Pancreas (tissue), 10 donors: ENCODE measurements around the gene ITPK1. TPM values are rescaled to one million over a fixed set of nuclear protein-coding genes. Genes with fewer than 3 reads are reported as not detected.

ENCODE experiments used
- ATAC-seq, 4 donors: fragments of 200-7000 bp; cut with Tn5 transposase; one replicate each; pipeline versions ENCODE4 v1.8.0 to v1.9.1; 2020; ENCODE audit warnings: mild to moderate bottlenecking in 4 of 4, moderate library complexity in 4 of 4
- DNase-seq, 6 donors: peaks; one replicate each; pipeline ENCODE4 v3.0.0-alpha.2; 2020
- FAIRE-seq: peaks from 2 replicates; lab custom pipeline; 2012; peaks lifted over from hg19 to GRCh38; lab: Jason Lieb, UNC
- H3K27ac ChIP-seq, 4 donors: fragments of 200-600 bp; sonication (generic); 1 replicate in 3 of 4; 2 replicates in 1 of 4; pipeline versions ENCODE4 v1.5.0 to v1.8.0; 2020
- H3K27me3 ChIP-seq, 4 donors: fragments of 200-600 bp; one replicate each; pipeline ENCODE4 v1.8.0; 2021
- H3K36me3 ChIP-seq, 3 donors: fragments of 200-600 bp; sonication (generic) in 1 of 3; one replicate each; pipeline versions ENCODE4 v1.5.0 to v1.8.0; 2020 to 2021
- H3K4me1 ChIP-seq, 3 donors: fragments of 200-600 bp; one replicate each; pipeline ENCODE4 v1.8.0; 2021
- H3K4me3 ChIP-seq, 4 donors: fragments of 200-600 bp; sonication (generic) in 2 of 4; one replicate each; pipeline versions ENCODE4 v1.5.0 to v1.8.0; 2020 to 2021
- H3K9me3 ChIP-seq, 4 donors: fragments of 200-600 bp; one replicate each; pipeline ENCODE4 v1.8.0; 2021
- CTCF ChIP-seq, 4 donors: fragments of 200-600 bp; sonication (generic) in 3 of 4; IDR thresholded peaks; one replicate each; pipeline versions ENCODE4 v1.5.0 to v1.8.0; 2021; ENCODE audit warnings: antibody characterized with exemption in 4 of 4
- WGBS, 2 donors: extraction: QIAGEN DNeasy Blood & Tissue Kit; methylation state at CpG; one replicate each; pipeline ENCODE4 v1.1.7; 2013; 5-methylcytosine and 5-hydroxymethylcytosine counted together
- intact Hi-C, 3 donors: fragments of 100-400 bp; cut with DNase I; formaldehyde crosslinking; loops; one replicate each; pipeline versions ENCODE4 v1.11.1 to v1.14.2; 2022
- polyA plus RNA-seq, 2 donors: library from polyadenylated mRNA; stranded (reverse); fragments of 200-250 nt; gene quantifications; one replicate each; pipeline ENCODE4 v1.2.3, GENCODE V29; 2013
- total RNA-seq, 6 donors: library from RNA; stranded (reverse); fragmentation: NEBNext Ultra II Directional in 4 of 6; extraction: Animal tissue kit (Norgen Biotek cat#: 25700) in 4 of 6; gene quantifications; one replicate each; pipeline versions ENCODE4 v1.2.1 to v1.2.4, GENCODE V29; 2021 to 2023
- donor health status: healthy with polysubstance abuse.
- donor health status: DM: no; HTN: no; CAD: no; lungs with moderate emphysema.
- donor health status: DM: no; HTN: no; CAD: no.
- donor health status: control.
- donor health status: control.
- donor health status: Bipolar disorder and iron deficiency.
- donor health status: DM: yes; HTN: yes; CAD: no.
- donor health status: DM: no; HTN: no; CAD: no.
- donor health status: DM: no; HTN: no; CAD: no.
- donor health status: DM: yes; HTN: yes; CAD: no.

The ITPK1 gene
- total and polyA plus RNA-seq, 8 donors: 23.2 to 38.3 (median 33.0) TPM

GRCh38 chr14:92890830-92891588 is 224.7 kb downstream of the ITPK1 start:
- DNase-seq: no peak

GRCh38 chr14:92888896-92889295 is 226.8 kb downstream of the ITPK1 start:
- Histone ChIP-seq H3K27ac (no peak overlapping the region), H3K36me3 (no peaks in the 10 kb centered on the region), H3K4me3 (no peak overlapping the region), H3K27me3 (no peaks in the 10 kb centered on the region), H3K9me3 (no peaks in the 10 kb centered on the region), H3K4me1 (no peaks in the 10 kb centered on the region)
- ATAC-seq (no peak), DNase-seq (no peak), FAIRE-seq (no peak)
- intact Hi-C loops: no loop called here
- no peak for TF ChIP-seq CTCF (IDR thresholded peaks at IDR 0.05)

More at GRCh38 chr14:92890830-92891588, 224.7 kb downstream of the ITPK1 start:
- ATAC-seq: peak in 3 of 4 donors; percentile 21 to 67 (median 64)
- Histone ChIP-seq H3K4me3 (no peak overlapping the region), H3K27me3 (no peaks in the 10 kb centered on the region), H3K9me3 (no peaks in the 10 kb centered on the region), H3K27ac (no peak overlapping the region), H3K4me1 (no peaks in the 10 kb centered on the region), H3K36me3 (no peaks in the 10 kb centered on the region)
- intact Hi-C loops: no loop called here
- 52 to 56% methylated on average over 7 of the region's 7 CpGs for WGBS, 2 donors
- no peak for TF ChIP-seq CTCF (IDR thresholded peaks at IDR 0.05)
- FAIRE-seq: no peak

GRCh38 chr14:92887157-92887556 is 228.6 kb downstream of the ITPK1 start:
- ATAC-seq (no peak), FAIRE-seq (no peak), DNase-seq (no peak)
- Histone ChIP-seq H3K27ac (no peak overlapping the region), H3K36me3 (no peaks in the 10 kb centered on the region), H3K27me3 (no peaks in the 10 kb centered on the region), H3K9me3 (no peaks in the 10 kb centered on the region), H3K4me1 (no peaks in the 10 kb centered on the region), H3K4me3 (no peak overlapping the region)
- no peak for TF ChIP-seq CTCF (IDR thresholded peaks at IDR 0.05)
- intact Hi-C loops: no loop called here
- WGBS, 2 donors: 77 to 100% methylated on average over 1 of the region's 1 CpG

Other genes starting within 250 kb of the ITPK1 start
- 100 to 1,000 TPM in 2 of 6 donors, 10 to 100 TPM in 4; 30.3 to 176 (median 67.9) TPM for gene CHGA, start 192.8 kb downstream of the ITPK1 start, total RNA-seq
- 1,000 to 10,000 TPM in 1 of 2 donors, 100 to 1,000 TPM in 1; 706 to 1,505 TPM for gene CHGA, start 192.8 kb downstream of the ITPK1 start, polyA plus RNA-seq
- 10 to 100 TPM in 3 of 6 donors, 1 to 10 TPM in 3; 7.9 to 12.6 (median 10.1) TPM for gene MOAP1, start 69.0 kb upstream of the ITPK1 start, total RNA-seq
- 10 to 100 TPM in 1 of 2 donors, 1 to 10 TPM in 1; 8.3 to 21.4 TPM for gene MOAP1, start 69.0 kb upstream of the ITPK1 start, polyA plus RNA-seq
- 10 to 100 TPM in 2 of 6 donors, 1 to 10 TPM in 4; 6.1 to 16.6 (median 9.2) TPM for gene LYSET, start 69.4 kb upstream of the ITPK1 start, total RNA-seq
- gene LYSET, start 69.4 kb upstream of the ITPK1 start, polyA plus RNA-seq: 10 to 100 TPM in 1 of 2 donors, 1 to 10 TPM in 1; 8.7 to 21.2 TPM
- gene GON7, start 91.1 kb upstream of the ITPK1 start, total RNA-seq: 1 to 10 TPM; 4.6 to 7.6 (median 5.7) TPM
- 10 to 100 TPM in 1 of 2 donors, 1 to 10 TPM in 1; 9.7 to 14.9 TPM for gene GON7, start 91.1 kb upstream of the ITPK1 start, polyA plus RNA-seq
- gene UBR7, start 91.3 kb upstream of the ITPK1 start, total RNA-seq: 10 to 100 TPM; 10.9 to 17.6 (median 12.0) TPM
- 10 to 100 TPM in 1 of 2 donors, 1 to 10 TPM in 1; 5.5 to 10.1 TPM for gene UBR7, start 91.3 kb upstream of the ITPK1 start, polyA plus RNA-seq
- gene BTBD7, start 217.1 kb upstream of the ITPK1 start, total RNA-seq: 10 to 100 TPM; 12.1 to 21.6 (median 15.0) TPM
- 1 to 10 TPM; 6.3 to 8.9 TPM for gene BTBD7, start 217.1 kb upstream of the ITPK1 start, polyA plus RNA-seq
- gene COX8C, start 231.3 kb upstream of the ITPK1 start, total RNA-seq: not detected
- gene COX8C, start 231.3 kb upstream of the ITPK1 start, polyA plus RNA-seq: not detected